SK-N-MC (cell line): ENCODE measurements around the gene PRSS12.
"Not testable (repeated sequence)": the region's sequence is repeated elsewhere in the genome, so short reads cannot be mapped to it uniquely, and the experiment has no call there.

Experiments
- DNase-seq: peaks from one replicate; pipeline ENCODE4 v3.0.0-alpha.2; 2011; ENCODE audit warnings: low read depth, low spot score
- H3K27ac ChIP-seq: fragments of 200-600 bp; sonication (generic); 2 replicates; pipeline ENCODE4 v1.5.1; 2016; ENCODE audit warnings: mixed run types
- H3K36me3 ChIP-seq: fragments of 200-600 bp; sonication (generic); 2 replicates; pipeline ENCODE4 v1.6.1; 2017; ENCODE audit warnings: antibody characterized with exemption, low read length, mixed read lengths; ENCODE audit not compliant: insufficient read depth
- H3K4me3 ChIP-seq: fragments of 200-600 bp; sonication (generic); 2 replicates; pipeline ENCODE4 v1.5.1; 2016
- H3K9ac ChIP-seq: fragments of 200-600 bp; sonication (generic); 2 replicates; pipeline ENCODE4 v1.8.0; 2017; ENCODE audit warnings: mixed run types, mixed read lengths; ENCODE audit not compliant: insufficient read length
- H3K9me3 ChIP-seq: fragments of 200-600 bp; sonication (generic); 2 replicates; pipeline ENCODE4 v1.6.1; 2017; ENCODE audit warnings: low read depth, mild to moderate bottlenecking, antibody characterized with exemption, low read length, moderate library complexity, mixed read lengths
- EZH2 ChIP-seq: fragments of 200-600 bp; sonication (generic); IDR thresholded peaks from one replicate; pipeline ENCODE4 v1.6.1; 2017; ENCODE audit warnings: antibody characterized with exemption
- FOXP2 ChIP-seq: optimal IDR thresholded peaks from 2 replicates; pipeline ENCODE3; 2011; ENCODE audit warnings: mild to moderate bottlenecking, moderate library complexity; ENCODE audit not compliant: insufficient read depth; ENCODE audit errors: extremely low read length, control extremely low read depth
- POLR2AphosphoS5 ChIP-seq: IDR thresholded peaks from 2 replicates; pipeline ENCODE4 v1.6.1; 2012; ENCODE audit warnings: mild to moderate bottlenecking, low read depth, low read length, borderline replicate concordance

PRSS12 gene, protein sequence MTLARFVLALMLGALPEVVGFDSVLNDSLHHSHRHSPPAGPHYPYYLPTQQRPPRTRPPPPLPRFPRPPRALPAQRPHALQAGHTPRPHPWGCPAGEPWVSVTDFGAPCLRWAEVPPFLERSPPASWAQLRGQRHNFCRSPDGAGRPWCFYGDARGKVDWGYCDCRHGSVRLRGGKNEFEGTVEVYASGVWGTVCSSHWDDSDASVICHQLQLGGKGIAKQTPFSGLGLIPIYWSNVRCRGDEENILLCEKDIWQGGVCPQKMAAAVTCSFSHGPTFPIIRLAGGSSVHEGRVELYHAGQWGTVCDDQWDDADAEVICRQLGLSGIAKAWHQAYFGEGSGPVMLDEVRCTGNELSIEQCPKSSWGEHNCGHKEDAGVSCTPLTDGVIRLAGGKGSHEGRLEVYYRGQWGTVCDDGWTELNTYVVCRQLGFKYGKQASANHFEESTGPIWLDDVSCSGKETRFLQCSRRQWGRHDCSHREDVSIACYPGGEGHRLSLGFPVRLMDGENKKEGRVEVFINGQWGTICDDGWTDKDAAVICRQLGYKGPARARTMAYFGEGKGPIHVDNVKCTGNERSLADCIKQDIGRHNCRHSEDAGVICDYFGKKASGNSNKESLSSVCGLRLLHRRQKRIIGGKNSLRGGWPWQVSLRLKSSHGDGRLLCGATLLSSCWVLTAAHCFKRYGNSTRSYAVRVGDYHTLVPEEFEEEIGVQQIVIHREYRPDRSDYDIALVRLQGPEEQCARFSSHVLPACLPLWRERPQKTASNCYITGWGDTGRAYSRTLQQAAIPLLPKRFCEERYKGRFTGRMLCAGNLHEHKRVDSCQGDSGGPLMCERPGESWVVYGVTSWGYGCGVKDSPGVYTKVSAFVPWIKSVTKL

DNA sequence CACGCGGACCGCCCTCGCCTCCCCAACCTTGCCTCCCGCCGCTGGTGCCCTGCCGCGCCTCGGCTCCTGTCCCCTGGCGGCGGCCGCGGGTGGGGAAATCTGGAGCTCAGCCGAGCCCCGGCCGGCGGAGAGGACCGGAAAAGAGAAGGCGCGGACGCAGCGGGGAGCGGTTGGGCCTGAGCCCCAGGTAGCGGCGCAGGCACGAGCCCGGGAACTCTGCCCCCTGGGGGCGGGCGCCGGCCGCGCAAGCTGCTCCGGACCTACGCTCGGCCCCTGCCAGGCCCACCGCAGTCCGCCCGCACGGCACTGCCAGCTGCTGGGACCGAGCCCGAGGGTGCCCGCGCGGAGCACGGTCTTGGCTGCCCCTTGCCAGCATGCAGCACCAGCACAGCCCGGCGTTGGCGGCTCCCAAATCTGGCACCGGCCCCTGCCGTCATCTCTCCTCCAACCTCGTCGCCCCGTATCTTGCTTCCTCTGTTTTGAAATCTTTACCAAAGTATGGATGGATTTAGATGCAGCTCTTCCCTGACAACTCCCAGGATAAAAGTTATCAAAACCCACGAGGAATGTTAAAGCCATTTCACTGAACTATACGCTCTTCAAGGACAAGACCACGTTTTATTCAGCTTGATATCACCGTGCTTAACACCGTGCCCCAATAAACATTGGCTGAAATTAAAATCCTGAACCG is at the start of gene PRSS12:
TSS of gene PRSS12 (minus strand) at position 161 of the 691 bp plus-strand sequence. CDS start 283 bp downstream, outside the sequence.
- DNase-seq = no peak
- Histone ChIP-seq H3K36me3 (no peaks in the 10 kb centered on the region), H3K27ac (no peak within 1 kb of the TSS), H3K4me3 (peak within 1 kb of the TSS; percentile 76), H3K9me3 (no peaks in the 10 kb centered on the region), H3K9ac (no peak within 1 kb of the TSS)
- TF ChIP-seq POLR2AphosphoS5 (no peak), EZH2 (no peak), FOXP2 (no peak)

DNA sequence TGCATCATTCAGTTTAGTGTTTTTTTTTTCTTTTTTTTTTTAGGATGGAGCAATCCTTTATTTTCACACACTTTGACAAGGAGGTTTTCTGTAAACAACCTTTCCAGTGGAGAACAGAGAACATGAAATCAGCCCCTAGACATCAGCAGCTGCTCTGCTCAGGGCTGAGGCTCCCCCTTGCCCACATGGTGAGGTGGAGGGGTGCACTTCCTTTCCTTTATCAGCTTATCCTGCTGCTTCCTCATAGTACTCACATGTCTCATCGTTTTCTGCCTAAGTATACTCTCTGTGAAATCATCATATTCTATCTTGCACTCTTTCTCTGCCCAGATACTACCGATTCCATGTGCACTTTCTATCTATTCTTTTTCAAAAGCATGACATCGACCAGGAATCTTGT is 47.6 kb upstream of the PRSS12 start:
- no peak for TF ChIP-seq EZH2
- TF ChIP-seq FOXP2 = no peak
- TF ChIP-seq POLR2AphosphoS5 = no peak
- H3K9ac ChIP-seq = no peak overlapping the region
- no peak overlapping the region for H3K27ac ChIP-seq
- DNase-seq = no peak
- H3K36me3 ChIP-seq = no peaks in the 10 kb centered on the region
- H3K9me3 ChIP-seq = no peaks in the 10 kb centered on the region
- no peak overlapping the region for H3K4me3 ChIP-seq

DNA sequence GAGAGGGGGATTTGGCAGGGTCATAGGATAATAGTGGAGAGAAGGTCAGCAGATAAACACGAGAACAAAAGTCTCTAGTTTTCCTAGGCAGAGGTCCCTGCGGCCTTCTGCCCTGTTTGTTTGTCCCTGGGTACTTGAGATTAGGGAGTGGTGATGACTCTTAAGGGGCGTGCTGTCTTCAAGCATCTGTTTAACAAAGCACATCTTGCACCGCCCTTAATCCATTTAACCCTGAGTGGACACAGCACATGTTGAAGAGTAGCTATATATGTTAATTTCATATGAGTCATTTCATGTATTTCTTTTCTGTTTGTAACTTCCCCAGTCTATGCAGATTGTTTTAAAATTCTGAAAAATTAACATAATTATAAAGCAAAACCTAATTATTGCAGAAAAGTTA is 47.1 kb upstream of the PRSS12 start:
- H3K36me3 ChIP-seq, H3K9ac ChIP-seq, H3K9me3 ChIP-seq, H3K4me3 ChIP-seq, DNase-seq, H3K27ac ChIP-seq: not testable (repeated sequence)

DNA sequence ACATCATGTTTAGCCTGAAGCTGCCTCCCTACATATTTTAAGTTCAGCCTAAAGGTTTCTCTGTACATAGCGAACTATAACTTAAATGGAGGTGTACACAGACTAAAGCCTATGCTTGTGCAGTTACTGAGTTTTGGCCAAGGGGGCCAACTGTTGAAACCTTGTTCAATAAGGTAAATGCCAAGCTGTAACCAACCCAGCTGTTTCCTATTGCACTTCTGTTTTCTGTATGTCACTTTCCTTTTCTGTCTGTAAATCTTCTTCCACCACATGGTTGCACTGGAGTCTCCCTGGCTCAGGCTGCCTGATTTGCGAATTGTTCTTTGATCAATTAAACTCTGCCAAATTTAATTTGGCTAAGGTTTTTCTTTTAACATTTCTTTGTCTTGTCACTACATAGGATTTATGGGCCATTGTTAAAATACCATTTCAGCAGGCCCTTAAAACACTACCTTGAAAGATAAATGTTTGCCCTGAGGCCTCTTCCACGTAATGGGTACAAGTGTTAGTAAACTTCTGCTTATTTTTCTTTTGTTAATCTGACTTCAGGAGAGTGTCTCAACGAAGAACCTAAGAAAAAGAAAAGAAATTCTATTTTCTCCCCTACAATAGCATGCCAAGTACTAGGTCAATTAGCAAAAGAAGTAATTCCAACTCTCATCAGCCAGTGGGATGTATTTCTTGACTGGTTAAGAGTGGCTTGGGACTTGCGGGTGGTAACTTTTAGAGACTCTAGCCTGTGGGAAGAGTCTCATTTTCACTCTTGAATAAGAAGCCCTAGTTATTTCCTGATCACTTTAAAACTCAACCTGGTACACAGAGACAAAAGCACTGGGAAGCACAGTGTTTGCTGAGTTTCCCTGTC is 45.7 kb upstream of the PRSS12 start:
- H3K9ac ChIP-seq = no peak overlapping the region
- no peaks in the 10 kb centered on the region for H3K36me3 ChIP-seq
- no peak for DNase-seq
- no peak overlapping the region for H3K27ac ChIP-seq
- H3K9me3 ChIP-seq = no peaks in the 10 kb centered on the region
- no peak for TF ChIP-seq FOXP2
- no peak for TF ChIP-seq POLR2AphosphoS5
- no peak for TF ChIP-seq EZH2
- H3K4me3 ChIP-seq = no peak overlapping the region

DNA sequence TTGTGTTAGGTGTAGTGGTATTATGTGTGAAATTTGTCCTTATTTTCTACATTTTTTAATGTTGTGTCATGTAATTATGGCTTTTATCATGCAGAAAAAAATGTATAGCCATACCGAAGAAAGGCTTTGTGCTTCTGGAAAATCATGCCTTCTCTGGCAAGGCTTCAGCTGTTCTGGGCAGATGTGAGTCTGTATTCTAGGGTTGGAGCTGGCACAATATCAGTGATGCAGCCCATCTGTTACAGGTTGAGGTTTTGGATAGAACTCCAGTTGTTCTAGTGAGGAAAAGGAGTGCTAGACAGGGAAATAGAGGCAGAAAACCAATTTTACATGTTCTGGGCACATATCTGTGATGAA is 44.8 kb upstream of the PRSS12 start:
- H3K36me3 ChIP-seq = no peaks in the 10 kb centered on the region
- no peak overlapping the region for H3K4me3 ChIP-seq
- H3K9me3 ChIP-seq = no peaks in the 10 kb centered on the region
- H3K9ac ChIP-seq = no peak overlapping the region
- TF ChIP-seq EZH2 (no peak), FOXP2 (no peak), POLR2AphosphoS5 (no peak)
- no peak for DNase-seq
- no peak overlapping the region for H3K27ac ChIP-seq

DNA sequence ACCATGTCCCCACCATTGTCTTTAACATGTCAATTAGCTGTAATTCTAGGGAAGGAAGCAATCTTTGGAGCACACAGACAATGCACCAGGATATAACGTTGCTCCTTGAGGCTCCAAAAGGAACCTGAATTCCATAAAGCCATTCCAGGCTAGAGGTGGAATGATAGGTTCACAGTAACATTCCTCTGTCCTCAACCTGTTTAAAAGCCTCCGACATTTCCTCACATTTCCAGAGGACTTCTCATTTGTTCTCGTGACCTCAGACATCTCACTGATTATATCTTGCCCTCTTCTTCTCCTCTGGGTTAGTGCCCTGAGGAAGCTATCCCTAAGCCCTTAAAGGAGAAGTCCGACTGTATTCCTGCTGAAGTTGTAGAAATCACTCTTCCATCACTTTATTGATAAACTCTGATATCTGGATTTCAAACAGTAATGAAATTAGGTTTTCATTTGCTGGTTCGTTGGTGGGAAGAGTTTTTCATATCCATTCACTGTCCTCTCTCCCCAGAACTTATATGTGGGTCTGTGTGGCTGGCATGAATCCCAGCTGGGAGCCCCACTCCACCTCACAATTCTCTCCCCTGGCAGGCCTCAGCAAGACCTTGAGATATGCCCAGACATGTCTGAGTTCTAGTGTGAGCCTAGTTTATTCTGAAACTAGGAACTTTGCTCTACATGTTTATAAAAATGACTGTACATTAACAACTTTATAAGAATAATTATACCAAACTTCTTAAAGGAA is 44.2 kb upstream of the PRSS12 start:
- no peaks in the 10 kb centered on the region for H3K9me3 ChIP-seq
- no peaks in the 10 kb centered on the region for H3K36me3 ChIP-seq
- H3K9ac ChIP-seq = no peak overlapping the region
- no peak overlapping the region for H3K4me3 ChIP-seq
- no peak for DNase-seq
- no peak for TF ChIP-seq FOXP2
- TF ChIP-seq EZH2 = no peak
- no peak for TF ChIP-seq POLR2AphosphoS5
- H3K27ac ChIP-seq = no peak overlapping the region

DNA sequence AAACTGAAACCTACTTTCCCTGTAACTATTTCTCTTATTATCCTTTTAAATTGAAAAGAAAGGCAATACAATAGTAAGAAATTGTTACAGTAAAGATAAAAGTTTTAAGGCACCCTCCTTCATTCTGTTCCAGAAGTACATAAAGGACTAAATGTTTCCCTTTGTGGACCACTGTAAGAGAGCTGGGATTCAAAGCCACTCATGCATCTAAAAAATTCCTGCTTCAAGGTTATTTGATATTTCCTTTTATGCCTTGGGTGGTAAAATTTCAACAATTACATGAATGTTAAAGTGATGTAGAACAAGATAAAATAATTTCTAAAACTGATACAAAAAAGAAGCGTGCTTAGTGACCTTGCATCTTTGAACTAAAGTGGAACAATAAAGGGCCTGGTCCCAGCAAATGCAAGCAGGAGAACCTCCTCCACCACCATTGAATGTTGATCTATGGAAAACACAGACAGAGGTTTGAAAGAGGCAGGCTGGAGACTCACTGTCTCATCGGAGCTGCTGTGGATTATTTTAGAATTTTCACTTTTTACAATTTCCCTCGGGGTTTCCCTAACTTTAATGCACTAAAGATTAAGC is 42.3 kb upstream of the PRSS12 start:
- DNase-seq = no peak
- H3K9ac ChIP-seq = no peak overlapping the region
- H3K27ac ChIP-seq = no peak overlapping the region
- no peaks in the 10 kb centered on the region for H3K36me3 ChIP-seq
- no peaks in the 10 kb centered on the region for H3K9me3 ChIP-seq
- H3K4me3 ChIP-seq = no peak overlapping the region
- TF ChIP-seq EZH2 (no peak), FOXP2 (no peak)

DNA sequence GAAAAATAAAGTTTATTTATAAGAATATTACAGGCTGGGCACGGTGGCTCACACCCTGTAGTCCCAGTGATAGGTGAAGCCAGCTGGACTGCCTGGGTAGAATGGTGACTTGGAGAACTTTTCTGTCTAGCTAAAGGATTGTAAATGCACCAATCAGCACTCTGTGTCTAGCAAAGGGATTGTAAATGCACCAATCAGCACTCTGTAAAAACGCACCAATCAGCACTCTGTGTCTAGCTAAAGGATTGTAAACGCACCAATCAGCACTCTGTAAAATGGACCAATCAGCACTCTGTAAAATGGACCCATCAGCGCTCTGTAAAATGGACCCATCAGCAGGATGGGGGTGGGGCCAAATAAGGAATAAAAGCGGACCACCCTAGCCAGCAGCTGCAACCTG is 39.7 kb upstream of the PRSS12 start:
- not testable (repeated sequence) for H3K36me3 ChIP-seq, H3K27ac ChIP-seq, H3K9ac ChIP-seq, H3K4me3 ChIP-seq, DNase-seq, H3K9me3 ChIP-seq
